Measurements from ENCODE around the gene P4HB.

P4HB gene

DNA sequence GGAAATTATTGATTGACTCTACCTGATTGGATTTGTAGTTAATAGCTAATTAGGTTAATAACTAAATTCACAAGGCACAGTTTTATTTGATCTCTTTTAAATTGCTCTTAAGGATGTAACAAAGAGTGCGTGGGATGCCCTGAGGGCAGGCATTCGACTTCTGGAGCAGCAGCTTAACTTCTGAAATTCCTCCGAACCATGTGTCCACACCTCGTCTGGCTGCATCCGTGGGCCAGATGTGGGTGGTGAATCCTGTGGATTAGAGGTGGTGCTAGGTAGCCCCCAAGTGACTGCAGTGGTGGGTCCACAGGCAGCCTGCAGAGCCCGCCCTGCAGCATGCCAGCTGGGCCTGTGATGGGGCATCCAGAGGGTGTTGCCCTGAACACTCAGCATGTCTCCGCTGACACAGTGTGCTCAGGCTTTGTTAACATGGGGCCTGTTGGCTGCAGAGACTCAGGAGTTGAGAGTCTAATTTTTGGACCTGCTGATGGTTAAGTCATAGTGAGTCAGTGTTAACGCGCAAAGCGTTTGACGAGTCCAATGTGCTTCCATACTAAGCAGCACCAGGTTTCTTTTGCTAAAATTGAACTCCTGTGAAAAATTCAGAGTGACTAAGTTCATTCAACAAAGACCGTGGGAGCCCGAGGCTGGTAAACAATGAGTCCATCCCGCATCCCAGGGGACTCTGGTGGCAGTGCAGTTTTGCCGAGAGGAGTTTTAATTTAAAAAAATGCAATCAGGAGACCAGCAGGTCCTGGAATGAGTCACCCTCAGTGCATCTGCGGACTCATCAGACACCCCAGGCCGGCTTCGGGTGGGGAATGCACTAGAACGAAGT lies 37.9 kb upstream of the P4HB start:
- no peak for DNase-seq (ENCODE audit: extremely low read depth in 1 of 2, low read depth in 1 of 2)

DNA sequence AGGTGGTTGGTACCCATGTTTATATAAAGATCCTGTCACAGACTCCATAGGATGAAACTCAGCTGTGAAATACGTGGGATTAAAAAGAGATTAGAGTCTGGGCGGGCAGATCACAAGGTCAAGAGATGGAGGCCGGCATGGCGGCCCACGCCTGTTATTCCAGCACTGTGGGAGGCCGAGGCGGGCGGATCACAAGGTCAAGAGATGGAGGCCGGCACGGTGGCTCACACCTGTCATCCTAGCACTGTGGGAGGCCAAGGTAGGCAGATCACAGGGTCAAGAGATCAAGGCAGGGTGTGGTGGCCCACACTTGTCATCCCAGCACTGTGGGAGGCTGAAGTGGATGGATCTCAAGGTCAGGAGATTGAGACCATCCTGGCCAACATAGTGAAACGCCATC lies 35.1 kb upstream of the P4HB start:
- DNase-seq (ENCODE audit: extremely low read depth in 1 of 2, low read depth in 1 of 2) = no peak

DNA sequence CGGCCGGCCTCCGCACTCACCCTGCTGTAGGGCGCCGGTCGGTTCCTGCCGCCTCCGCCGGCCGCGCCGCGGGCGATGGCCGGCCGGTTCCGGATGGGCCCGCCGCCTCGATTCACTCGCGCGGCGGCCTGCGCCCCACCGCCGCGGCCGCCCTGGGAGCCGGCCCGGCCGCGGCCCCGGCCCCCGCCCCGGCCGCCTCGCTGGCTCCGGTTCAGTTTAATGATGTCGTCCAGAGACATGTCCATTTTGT lies 30.9 kb upstream of the P4HB start:
- DNase-seq (ENCODE audit: extremely low read depth in 1 of 2, low read depth in 1 of 2) = no peak

DNA sequence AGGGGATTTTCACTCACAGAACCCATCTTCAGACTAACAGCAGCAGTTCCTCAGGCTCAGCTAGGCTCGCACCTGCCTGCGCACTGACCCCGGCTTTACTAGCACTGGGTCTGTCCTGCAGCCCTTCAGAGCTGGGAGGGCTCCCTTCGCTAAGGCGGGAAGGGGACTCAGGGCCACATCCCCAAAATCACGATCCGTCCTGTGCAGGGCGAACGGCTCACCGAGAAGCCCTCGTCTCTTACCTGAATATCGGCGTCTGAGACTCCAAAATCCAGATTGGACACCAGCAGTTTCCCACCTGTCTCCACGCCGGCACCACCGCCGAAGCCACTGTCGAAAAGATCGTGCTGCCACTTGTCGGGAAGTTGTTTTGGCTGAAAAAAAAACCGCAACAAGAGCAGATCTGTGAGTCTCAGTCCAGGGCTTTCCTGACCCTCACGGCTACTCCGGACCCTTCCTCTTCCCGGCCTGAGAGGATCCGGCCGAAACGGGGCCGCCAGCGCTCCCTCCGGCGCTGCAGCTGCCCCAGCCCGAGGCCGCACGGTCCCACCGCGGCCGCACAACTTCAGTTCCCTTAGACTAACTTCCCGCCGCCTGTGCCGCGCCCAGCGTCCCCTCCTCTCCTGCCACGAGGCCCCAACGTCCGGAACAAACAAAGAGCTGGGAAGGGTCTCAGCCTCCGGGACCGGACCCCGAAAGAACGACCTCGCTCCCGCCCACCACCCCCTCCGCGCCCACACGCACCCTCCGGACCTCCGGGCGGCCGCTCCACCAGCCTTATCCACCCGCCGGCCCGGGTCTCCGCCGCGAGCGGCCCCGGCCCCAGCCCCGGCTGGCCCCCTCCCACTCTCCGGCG lies 30.3 kb upstream of the P4HB start:
- DNase-seq (ENCODE audit: extremely low read depth in 1 of 2, low read depth in 1 of 2) = no peak

DNA sequence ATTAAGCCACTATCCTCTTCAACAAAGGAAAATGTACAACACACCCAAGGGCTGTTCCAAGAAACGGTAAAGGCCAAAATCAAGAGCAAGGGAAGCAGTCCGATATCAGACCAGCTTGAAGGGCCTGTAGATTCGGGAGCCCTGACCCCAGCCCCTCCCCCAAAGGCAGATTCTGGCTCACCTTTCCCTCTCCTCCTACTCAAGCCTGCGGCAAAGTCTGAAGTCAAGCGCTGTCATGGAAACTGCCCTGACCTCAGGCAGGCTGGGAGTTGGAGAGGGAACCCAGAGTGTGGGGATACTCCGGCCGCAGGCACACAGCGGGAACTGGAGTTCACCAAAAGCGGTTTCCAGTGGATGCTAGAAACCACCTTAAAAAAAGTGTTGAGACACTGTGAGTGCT lies 29.3 kb upstream of the P4HB start:
- DNase-seq (ENCODE audit: extremely low read depth in 1 of 2, low read depth in 1 of 2) = no peak

DNA sequence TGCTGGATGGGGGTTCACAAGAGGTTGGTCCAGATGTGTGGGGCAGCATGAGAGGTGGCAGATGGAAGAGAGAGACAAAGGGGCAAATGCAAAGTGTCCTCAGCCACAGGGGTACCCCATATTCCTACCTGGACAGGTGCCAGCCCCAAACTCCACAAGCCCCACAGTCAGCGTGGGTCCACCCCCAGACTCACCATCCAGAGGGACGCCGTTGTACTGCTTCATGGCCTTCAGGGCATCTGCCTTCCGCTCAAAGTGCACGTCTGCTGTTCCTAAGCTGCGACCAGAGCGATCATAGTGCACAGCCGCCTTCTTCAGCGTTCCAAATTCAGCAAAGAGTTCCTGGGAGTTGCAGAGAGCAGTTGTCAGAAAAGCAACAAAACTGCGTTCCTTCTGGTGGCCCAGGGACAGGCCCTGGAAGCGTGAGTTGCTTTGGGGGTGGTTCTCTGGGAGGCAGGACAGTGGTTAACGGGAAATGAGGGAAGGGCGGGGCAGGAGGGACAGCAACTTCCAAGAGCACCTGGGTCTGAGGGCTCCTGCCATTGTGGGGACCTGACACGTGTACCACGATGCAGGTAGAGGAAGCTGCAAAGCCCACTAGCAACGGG lies 28.8 kb upstream of the P4HB start:
- no peak for DNase-seq (ENCODE audit: extremely low read depth in 1 of 2, low read depth in 1 of 2)

DNA sequence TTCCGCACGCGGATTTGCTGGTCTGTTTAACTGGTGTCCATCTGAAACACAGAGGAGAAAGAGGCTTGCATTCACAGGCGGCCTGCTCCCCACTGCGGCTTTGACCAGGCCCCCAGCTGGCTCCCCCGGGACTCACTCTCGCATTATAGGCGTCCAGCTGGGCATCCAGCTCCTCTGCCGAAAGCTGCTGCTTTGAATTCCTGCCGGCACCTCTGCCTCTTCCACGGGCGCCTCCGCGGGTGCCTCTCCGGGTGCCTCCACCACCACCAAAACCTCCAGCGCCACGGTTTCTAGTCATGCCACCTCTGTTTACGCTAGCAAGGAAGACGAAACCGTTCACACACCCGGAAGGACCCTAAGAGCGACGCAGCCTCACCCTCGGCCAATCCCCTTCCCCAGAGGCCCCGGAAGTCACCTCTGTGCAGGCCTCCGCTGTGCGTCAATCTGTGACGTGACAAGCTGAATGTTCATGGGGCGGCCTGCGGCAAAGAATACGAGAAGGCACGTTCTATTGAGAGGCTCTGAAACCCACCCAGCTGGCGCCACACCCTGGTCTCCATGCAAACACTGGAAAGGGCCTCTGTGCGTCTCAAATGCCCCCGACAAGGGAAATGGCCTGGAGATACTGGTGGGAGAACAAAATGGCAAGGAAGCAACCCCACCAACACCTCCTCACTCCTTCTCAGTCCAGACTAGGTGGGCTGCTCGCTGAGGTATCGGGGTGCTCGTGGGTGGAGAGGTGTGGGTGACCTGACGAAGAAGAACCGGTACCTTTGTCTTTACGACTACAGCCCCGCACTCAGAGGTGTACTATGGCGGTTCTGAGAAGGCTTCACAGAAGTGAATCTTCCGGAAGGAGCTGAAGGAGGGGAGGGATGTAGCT lies 28.0 kb upstream of the P4HB start:
- no peak for DNase-seq (ENCODE audit: extremely low read depth in 1 of 2, low read depth in 1 of 2)

DNA sequence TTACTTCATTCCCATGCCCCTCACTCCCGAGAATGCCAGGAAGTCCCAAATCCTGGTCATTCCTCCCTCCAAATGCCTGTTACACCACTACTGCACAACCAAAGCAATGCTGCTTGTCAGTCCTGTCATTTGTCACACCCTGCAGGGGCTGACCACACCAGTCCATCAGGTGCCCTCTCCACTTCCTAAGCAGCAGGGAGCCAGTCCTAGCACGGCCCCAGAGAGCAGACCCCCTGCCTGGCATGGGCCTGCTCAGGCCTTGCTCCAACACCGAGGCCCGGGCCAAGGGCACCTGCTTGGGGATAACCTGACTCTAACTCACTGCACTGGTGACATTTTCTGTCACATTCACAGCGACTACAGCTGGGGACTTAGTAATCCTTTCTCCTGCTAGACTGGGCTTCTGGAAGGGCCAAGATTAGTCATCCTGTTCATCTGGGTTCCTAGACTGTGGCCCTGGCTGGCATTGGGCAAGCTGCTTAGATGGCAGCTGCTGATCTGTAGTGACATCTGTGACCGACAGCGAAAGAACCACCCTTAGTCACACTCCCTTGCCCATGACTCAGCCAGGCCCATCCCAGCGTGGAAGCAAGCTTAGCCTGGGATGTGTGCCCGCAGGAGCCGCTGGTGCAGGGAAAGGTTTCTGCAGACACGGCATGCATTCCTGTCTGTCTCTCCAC lies 25.7 kb upstream of the P4HB start:
- DNase-seq (ENCODE audit: extremely low read depth in 1 of 2, low read depth in 1 of 2) = no peak

DNA sequence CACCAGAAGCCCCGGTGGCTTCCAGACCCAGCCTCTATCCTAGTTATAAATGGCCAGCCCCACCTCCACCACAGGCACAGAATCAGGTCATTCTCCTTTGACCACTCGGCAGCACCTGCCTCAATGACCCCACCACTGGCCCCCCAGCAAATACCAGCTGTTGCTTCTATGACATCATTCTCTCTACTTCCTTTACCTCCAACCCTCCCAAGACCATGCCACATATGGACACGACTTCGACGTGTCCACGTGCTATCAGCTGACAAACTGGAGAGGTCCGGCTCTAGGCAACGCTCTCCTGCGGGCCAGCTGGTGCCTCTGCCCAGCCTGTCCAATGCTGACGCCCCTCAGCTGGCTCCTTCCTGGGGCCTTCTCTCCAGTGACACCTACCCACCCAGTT lies 25.1 kb upstream of the P4HB start:
- no peak for DNase-seq (ENCODE audit: extremely low read depth in 1 of 2, low read depth in 1 of 2)

DNA sequence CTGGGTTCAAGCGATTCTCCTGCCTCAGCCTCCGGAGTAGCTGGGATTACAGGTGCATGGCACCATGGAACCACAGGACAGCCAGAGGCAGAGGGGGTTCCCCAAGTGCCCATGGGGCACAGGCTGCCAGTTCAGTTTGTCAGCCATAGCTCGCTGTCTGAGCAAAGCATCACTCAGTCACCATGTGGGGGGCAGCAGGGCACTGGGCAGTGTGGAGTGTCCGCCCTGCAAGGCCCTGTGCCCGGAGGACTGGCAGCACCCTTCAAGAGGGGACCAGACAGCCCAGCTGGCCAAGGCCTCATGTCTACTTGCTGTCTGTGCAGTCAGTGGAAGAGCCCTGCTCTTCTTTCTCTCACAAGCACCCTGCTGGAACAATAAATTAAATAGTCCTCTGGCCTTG lies 24.6 kb upstream of the P4HB start:
- DNase-seq (ENCODE audit: extremely low read depth in 1 of 2, low read depth in 1 of 2) = no peak

DNA sequence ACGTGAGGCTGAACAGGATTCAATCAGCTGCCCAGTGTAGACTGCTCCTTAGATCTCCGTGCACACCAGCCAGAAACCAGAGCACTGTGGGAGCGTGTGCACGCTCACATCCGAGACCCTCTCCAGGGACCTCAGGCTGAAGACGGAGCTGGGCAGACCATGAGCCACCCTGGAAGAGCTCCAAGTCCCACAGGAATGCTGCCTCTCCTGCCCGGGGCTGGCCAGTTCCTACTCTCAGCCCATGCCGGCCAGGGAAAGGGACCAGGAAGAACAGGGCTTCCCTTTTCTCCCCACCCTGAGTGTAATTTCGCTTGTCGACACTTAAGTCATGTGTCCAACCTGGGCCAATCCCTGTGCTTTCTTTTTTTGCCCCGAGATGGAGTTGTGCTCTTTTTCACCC lies 24.2 kb upstream of the P4HB start:
- DNase-seq (ENCODE audit: extremely low read depth in 1 of 2, low read depth in 1 of 2) = no peak

DNA sequence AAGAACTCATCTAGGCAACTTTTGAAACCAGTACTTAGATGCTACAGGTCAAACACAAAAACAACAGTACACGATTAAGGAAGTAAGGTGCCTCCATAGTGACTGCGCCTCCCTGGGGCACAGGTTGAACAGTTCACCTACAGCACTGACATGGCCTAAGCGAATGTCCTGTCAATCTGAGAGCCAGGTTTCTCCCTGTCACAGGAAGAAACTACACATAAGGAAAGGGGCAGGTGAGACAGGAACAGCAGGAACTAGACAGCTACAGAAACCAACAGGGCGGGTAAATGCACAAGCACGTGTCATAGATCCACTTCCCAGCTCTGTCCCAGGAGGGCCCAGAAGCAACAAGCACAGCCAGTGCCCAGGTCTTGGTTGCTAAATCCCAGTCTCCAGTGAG lies 18.8 kb upstream of the P4HB start:
- no peak for DNase-seq (ENCODE audit: extremely low read depth in 1 of 2, low read depth in 1 of 2)

DNA sequence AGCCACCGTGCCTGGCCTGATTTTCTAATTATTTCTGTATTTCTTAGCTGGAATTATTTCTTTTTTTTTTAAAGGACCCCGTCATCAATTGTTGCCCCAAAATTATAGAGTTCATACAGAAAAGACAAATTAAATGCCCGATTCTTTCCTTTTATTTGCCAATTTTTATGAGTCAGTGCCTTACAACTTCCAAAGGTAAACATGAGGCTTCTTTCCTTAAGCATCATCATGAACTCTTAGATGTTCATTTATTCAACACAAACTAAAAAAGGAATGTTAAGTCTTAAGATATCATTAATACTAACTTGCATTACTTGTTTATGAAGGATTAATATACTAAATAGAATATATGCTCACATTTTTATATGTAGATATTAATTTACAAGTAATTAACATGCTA lies 18.0 kb upstream of the P4HB start:
- no peak for DNase-seq (ENCODE audit: extremely low read depth in 1 of 2, low read depth in 1 of 2)

DNA sequence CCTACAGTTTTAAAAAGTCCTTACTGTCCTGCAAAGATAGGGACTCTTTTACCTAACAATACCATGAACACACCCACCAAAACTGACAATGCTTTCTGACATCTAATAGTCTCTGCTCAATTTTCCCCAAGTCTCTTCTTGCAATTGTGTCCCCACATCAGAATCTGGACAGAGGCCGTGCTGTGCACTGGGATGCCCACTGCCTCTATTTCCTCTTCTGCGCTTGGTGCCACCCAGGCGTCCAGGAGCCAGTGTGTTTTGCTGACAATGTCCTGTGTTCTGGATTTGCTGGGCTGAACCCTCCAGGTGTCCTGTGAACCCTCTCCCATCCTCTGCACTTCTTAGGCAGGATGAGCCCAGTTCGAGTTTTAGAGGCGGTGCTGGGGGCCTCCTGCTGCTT lies 17.2 kb upstream of the P4HB start:
- DNase-seq (ENCODE audit: extremely low read depth in 1 of 2, low read depth in 1 of 2) = no peak

DNA sequence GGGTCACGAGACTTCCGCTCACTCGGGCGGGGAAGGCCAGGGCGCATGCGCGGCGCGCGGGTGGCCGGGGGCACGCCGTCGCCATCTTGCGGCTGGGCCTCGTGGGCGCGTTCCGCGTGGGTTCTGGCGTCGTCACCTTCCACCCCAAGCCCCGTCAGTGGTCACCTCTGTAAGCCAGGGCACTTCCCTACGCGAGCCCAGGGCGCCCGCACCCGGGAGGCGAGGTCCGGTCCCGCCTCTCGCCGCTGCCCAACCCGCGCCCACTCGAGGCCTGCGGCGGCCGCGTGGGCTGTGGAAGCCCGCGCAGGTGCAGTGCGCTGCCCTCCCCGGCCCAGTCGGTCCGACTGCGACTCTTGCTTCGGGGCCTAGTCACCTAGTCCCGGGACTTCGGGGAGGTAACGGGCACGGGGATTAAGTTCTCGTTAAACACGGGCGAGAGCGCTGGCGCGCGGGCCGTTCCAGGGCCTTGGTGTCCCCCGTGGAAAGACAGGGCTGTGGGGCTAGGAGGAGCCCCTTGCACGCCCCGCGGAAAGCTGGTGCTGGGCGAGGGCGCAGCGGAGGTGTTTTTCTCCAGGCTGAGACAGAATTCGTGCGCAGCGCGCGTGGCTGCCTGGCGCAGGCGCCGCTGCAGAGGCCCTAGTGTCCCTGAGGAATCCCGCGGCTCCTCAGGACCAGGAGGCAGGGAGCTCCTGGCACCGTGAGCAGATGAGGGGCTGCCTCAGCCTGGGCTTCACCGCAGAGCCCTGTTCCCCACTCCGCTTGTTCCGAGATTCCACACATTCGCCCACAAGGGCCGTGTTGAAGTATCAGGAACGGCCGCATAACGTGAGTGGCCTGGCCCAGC lies 11.3 kb upstream of the P4HB start:
- peak; percentile 92 to 96 for DNase-seq (ENCODE audit: extremely low read depth in 1 of 2, low read depth in 1 of 2)

DNA sequence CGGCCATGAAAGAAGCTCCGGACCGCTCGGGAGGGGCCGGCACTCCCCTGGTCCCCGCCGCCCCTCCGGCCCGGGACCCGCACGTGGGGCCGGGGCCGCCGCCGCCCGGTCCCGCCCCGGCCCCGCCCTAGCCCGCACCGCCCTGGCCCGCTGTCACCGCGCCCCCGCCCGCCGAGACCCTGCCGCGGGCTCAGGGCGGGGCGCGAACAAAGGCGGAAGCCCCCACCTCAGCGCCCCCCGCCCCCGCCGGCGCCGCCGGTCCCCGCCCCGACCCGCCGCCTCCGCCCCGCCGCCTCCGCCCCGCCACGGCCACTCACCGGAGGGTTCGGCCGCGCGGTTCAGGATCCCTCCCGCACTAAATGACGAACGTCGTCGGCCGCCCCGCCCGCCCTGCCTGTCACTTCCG lies 10.6 kb upstream of the P4HB start, which contains the start of gene ARHGDIA:
ARHGDIA (minus strand) TSS at position 357 of the 406 bp plus-strand sequence. CDS start 1,407 bp downstream, outside the sequence.
- DNase-seq (ENCODE audit: extremely low read depth in 1 of 2, low read depth in 1 of 2) = no peak

DNA sequence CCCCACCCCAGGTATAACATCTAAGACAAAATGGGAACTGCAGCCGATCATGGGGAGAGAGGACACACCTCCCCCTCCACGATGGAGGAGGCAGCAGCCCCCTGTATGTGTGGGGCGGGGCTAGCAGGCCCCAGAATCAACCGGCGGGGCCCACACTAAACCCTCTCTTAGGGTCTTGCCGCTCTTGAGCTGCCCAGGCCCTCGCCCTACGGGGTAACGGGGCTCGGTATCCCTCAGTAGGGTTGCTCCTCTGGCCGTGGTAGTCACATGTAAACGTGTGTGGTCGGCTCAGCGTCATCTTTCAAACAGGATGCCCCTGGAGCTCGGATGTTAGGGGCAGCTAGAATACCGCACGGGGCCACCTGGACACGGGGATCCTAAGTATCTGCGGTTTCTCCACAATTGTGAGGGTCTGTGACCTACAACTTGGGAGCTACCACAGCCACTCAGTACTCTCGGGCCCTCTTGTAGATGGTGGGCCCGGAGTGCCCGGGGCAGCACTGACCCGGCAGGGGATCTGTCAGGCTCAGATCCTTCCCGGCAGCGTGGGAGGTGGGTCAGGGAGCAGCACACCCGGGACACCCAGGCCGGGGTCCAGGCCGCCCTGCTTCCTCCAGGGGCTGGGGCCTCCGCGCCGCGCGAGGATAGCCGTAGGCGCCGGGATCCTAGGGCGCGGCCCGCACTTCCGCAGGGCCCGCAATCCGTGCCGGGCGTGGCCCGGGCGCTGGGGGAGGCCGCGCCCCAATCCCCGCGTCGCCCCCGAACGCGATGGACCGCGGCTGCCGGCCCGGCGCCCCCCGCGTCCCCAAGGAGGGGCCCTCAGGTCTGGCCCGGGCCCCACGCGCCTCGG lies 10.0 kb upstream of the P4HB start:
- DNase-seq (ENCODE audit: extremely low read depth in 1 of 2, low read depth in 1 of 2) = no peak
